ENCODE results near the gene B3GAT1.
A peak's percentile ranks its signal among the peaks of the same experiment; 100 is the strongest.

B3GAT1 gene

GRCh38 chr11:134364261-134364660 lies 47.8 kb downstream of the B3GAT1 start:
- Histone ChIP-seq H3K9me3 (ENCODE audit: control extremely low read depth in 1 of 5, control insufficient read depth in 4 of 5, insufficient read depth in 2 of 5, low read depth in 1 of 5, low read length in 4 of 5) (no peaks in the 10 kb centered on the region), H3K4me3 (ENCODE audit: control insufficient read depth in 1 of 7, extremely low read depth in 1 of 7, insufficient read depth in 4 of 7, low read depth in 2 of 7, low read length in 6 of 7) (no peak overlapping the region), H3K36me3 (ENCODE audit: control insufficient read depth in 4 of 4, insufficient read depth in 4 of 4, low read length in 3 of 4) (no peaks in the 10 kb centered on the region), H3K27me3 (replicated peaks in 2 of 5; ENCODE audit: control insufficient read depth in 4 of 5, insufficient read depth in 5 of 5, low read length in 4 of 5) (peaks cover 0 to 6% (median 0%) of the 10 kb centered on the region in 5 experiments), H3K4me1 (ENCODE audit: control extremely low read depth in 1 of 4, control insufficient read depth in 4 of 4, insufficient read depth in 4 of 4, low read length in 3 of 4) (peaks cover 0 to 8% (median 5%) of the 10 kb centered on the region in 4 experiments), H3K27ac (ENCODE audit: insufficient read depth in 1 of 2, low read depth in 1 of 2, low read length in 2 of 2, poor library complexity in 1 of 2, severe bottlenecking in 2 of 2) (no peak overlapping the region)
- 93% methylated on average over 8 of the region's 9 CpGs for WGBS (ENCODE audit: insufficient coverage)
- ChIA-PET POLR2A (no interaction called here), CTCF (no interaction called here)
- no peak for DNase-seq

DNA sequence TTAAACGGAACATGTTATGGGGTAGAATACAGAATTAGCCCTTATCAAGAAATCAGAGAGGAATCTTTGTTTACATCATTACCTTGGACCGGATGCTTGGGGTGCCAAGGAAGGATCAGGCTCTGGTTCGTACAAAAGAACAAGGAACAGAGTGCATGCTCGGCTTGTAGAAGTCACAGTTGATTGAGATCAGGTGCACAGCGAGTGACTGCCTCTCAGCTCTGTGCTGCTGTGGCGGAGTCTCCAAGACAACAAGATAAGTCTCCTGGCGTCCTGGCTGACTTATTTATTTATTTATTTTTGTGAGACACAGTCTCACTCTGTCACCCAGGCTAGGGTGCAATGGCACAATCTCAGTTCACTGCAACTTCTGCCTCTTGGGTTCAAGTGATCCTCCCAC lies 48.5 kb downstream of the B3GAT1 start:
- no peaks in the 10 kb centered on the region for H3K9me3 ChIP-seq (ENCODE audit: control extremely low read depth in 1 of 5, control insufficient read depth in 4 of 5, insufficient read depth in 2 of 5, low read depth in 1 of 5, low read length in 4 of 5)
- H3K27ac ChIP-seq (ENCODE audit: insufficient read depth in 1 of 2, low read depth in 1 of 2, low read length in 2 of 2, poor library complexity in 1 of 2, severe bottlenecking in 2 of 2), result no peak overlapping the region
- 96% methylated on average over 5 of the region's 7 CpGs for WGBS (ENCODE audit: insufficient coverage)
- H3K4me3 ChIP-seq (ENCODE audit: control insufficient read depth in 1 of 7, extremely low read depth in 1 of 7, insufficient read depth in 4 of 7, low read depth in 2 of 7, low read length in 6 of 7), result no peak overlapping the region
- POLR2A ChIA-PET, result no interaction called here
- peak in 1 of 3 donors; percentile 10 for DNase-seq
- H3K36me3 ChIP-seq (ENCODE audit: control insufficient read depth in 4 of 4, insufficient read depth in 4 of 4, low read length in 3 of 4), result no peaks in the 10 kb centered on the region
- peaks cover 0 to 8% (median 5%) of the 10 kb centered on the region in 4 experiments for H3K4me1 ChIP-seq (ENCODE audit: control extremely low read depth in 1 of 4, control insufficient read depth in 4 of 4, insufficient read depth in 4 of 4, low read length in 3 of 4)
- CTCF ChIA-PET, result no interaction called here
- peaks cover 0 to 6% (median 0%) of the 10 kb centered on the region in 5 experiments for H3K27me3 ChIP-seq (replicated peaks in 2 of 5; ENCODE audit: control insufficient read depth in 4 of 5, insufficient read depth in 5 of 5, low read length in 4 of 5)

DNA sequence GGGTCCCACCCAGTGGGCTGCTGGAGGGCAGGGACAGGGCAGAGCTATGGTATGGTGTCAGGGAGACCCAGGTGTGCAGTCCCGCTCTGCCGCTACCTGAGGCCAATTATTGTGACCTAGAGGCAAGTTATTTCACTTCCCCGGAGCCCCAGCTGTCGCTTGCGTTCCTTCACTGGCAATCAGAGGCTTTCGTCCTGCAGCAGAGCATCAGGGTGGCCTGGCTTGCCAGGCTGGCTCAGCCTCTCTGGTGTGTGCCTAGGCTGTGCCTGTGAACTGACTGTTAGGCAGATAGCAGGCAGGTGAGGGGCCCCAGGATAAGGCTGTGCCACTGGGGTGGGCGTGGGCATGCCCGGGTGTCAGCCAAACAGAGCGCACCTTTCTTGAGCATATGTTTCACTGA lies 48.9 kb downstream of the B3GAT1 start:
- 98% methylated on average over 9 of the region's 9 CpGs for WGBS (ENCODE audit: insufficient coverage)
- Histone ChIP-seq H3K9me3 (ENCODE audit: control extremely low read depth in 1 of 5, control insufficient read depth in 4 of 5, insufficient read depth in 2 of 5, low read depth in 1 of 5, low read length in 4 of 5) (no peaks in the 10 kb centered on the region), H3K27ac (ENCODE audit: insufficient read depth in 1 of 2, low read depth in 1 of 2, low read length in 2 of 2, poor library complexity in 1 of 2, severe bottlenecking in 2 of 2) (no peak overlapping the region), H3K27me3 (replicated peaks in 2 of 5; ENCODE audit: control insufficient read depth in 4 of 5, insufficient read depth in 5 of 5, low read length in 4 of 5) (peaks cover 0 to 6% (median 0%) of the 10 kb centered on the region in 5 experiments), H3K4me1 (ENCODE audit: control extremely low read depth in 1 of 4, control insufficient read depth in 4 of 4, insufficient read depth in 4 of 4, low read length in 3 of 4) (peaks cover 0 to 8% (median 5%) of the 10 kb centered on the region in 4 experiments), H3K4me3 (ENCODE audit: control insufficient read depth in 1 of 7, extremely low read depth in 1 of 7, insufficient read depth in 4 of 7, low read depth in 2 of 7, low read length in 6 of 7) (no peak overlapping the region), H3K36me3 (ENCODE audit: control insufficient read depth in 4 of 4, insufficient read depth in 4 of 4, low read length in 3 of 4) (no peaks in the 10 kb centered on the region)
- no peak for DNase-seq
- CTCF ChIA-PET, result no interaction called here
- POLR2A ChIA-PET, result no interaction called here

DNA sequence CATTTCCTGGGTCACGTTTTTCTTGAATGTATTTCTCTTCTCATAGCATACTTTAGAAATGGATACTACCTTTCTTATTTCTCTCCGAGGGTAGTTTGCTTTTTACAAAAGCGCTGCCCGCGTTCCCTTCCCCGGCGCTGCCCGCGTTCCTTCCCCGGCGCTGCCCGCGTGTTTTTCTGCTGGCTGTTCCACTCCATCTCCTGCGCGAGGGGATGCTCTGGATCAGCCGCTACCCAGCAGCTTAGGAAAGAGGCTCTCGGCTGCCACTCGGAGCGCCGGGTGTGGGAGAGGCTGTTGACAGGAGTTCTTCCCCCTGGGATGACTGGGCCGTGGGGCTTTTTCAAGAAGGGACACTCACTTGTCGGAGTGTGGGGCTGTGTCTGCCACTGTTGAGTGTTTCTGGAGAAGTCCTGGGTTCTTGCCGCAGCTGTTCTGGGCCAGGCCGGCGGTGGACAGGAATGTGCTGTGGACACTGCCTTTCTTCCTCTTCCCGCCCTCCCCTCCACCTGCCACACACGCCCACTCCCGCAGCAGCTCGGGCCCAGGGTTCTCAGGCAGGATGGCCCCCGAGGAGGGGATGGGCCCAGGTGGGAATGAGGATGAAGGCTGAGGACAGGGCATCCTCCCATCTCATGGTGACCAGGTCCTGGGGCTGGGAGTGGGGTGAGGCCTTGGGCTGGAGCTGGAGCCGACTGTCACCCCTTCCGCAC lies 49.7 kb downstream of the B3GAT1 start:
- no peaks in the 10 kb centered on the region for H3K9me3 ChIP-seq (ENCODE audit: control extremely low read depth in 1 of 5, control insufficient read depth in 4 of 5, insufficient read depth in 2 of 5, low read depth in 1 of 5, low read length in 4 of 5)
- peaks cover 0 to 8% (median 5%) of the 10 kb centered on the region in 4 experiments for H3K4me1 ChIP-seq (ENCODE audit: control extremely low read depth in 1 of 4, control insufficient read depth in 4 of 4, insufficient read depth in 4 of 4, low read length in 3 of 4)
- no peak overlapping the region for H3K4me3 ChIP-seq (ENCODE audit: control insufficient read depth in 1 of 7, extremely low read depth in 1 of 7, insufficient read depth in 4 of 7, low read depth in 2 of 7, low read length in 6 of 7)
- H3K27ac ChIP-seq (ENCODE audit: insufficient read depth in 1 of 2, low read depth in 1 of 2, low read length in 2 of 2, poor library complexity in 1 of 2, severe bottlenecking in 2 of 2), result no peak overlapping the region
- H3K36me3 ChIP-seq (ENCODE audit: control insufficient read depth in 4 of 4, insufficient read depth in 4 of 4, low read length in 3 of 4), result no peaks in the 10 kb centered on the region
- POLR2A ChIA-PET, result no interaction called here
- peaks cover 0 to 6% (median 0%) of the 10 kb centered on the region in 5 experiments for H3K27me3 ChIP-seq (replicated peaks in 2 of 5; ENCODE audit: control insufficient read depth in 4 of 5, insufficient read depth in 5 of 5, low read length in 4 of 5)
- 93% methylated on average over 25 of the region's 32 CpGs for WGBS (ENCODE audit: insufficient coverage)
- no peak for DNase-seq
- CTCF ChIA-PET, result no interaction called here

DNA sequence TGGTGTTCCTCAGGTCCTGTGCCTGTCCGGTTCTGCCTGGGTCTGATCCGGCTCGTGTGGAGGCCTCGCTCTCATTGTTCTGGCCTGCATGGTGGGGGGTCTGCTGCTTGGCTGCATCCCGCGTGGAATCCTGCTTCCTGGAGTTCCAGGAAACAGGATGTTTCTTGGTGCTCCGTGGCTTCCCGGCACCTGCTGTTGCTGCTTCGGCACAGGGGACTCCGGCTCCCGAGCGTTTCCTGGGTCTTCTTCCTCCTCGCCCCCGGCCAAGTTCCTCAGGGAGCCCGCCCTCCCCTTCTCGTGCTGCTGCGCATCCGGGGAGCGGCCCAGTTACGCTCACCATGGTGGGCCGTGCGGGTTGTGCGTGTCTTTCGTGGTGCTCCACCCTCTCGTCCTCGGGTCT lies 50.4 kb downstream of the B3GAT1 start:
- 84% methylated on average over 18 of the region's 26 CpGs for WGBS (ENCODE audit: insufficient coverage)
- CTCF ChIA-PET, result no interaction called here
- no peak overlapping the region for H3K27ac ChIP-seq (ENCODE audit: insufficient read depth in 1 of 2, low read depth in 1 of 2, low read length in 2 of 2, poor library complexity in 1 of 2, severe bottlenecking in 2 of 2)

DNA sequence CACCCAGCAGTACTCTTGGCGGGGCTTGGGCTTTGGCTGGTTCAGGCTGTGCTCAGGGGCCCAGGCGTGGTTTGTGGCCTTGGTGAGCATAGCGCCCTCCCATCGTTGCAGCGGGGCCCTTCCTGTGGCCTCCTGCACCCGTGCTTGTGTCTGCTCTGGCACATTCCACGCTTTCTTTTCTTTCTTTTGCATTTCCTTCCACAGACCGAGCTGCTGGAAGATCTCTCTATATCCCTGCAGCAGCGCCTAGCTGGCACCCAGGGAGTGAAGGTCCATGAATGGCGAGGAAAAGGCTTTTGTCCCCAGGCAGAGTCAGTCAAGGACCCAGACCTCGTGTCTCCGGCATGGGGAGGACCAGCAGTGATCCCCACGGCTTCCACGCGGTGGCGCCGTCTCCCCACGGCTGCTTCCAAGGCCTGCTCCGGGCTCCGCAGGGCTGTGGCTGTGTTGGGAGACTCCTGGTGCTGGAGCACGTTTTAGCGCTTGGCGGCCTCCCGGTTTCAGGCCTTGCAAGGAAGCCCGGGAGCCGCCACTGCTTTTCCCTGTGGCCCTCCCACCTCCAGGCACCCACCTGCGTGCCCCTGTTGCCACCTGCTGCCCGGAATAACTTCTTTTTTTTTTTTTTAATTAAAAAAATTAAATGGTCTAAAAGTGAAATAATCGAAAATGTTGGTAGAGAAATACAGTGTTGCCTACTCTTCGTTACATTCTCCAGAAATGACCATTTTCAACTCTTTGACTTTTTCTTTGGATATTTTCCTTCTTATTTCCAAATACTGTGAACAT lies 51.8 kb downstream of the B3GAT1 start:
- CTCF ChIA-PET, result interaction anchor here (0.6 to 1.4 kb wide), 5 partner anchors 12 to 564 kb away, joined by 3 to 5 read pairs (median 3); no protein-coding TSS in a partner anchor
- H3K4me1 ChIP-seq (ENCODE audit: control extremely low read depth in 1 of 4, control insufficient read depth in 4 of 4, insufficient read depth in 4 of 4, low read length in 3 of 4), result peaks cover 0 to 8% (median 5%) of the 10 kb centered on the region in 4 experiments
- no peak overlapping the region for H3K4me3 ChIP-seq (ENCODE audit: control insufficient read depth in 1 of 7, extremely low read depth in 1 of 7, insufficient read depth in 4 of 7, low read depth in 2 of 7, low read length in 6 of 7)
- H3K27me3 ChIP-seq (replicated peaks in 2 of 5; ENCODE audit: control insufficient read depth in 4 of 5, insufficient read depth in 5 of 5, low read length in 4 of 5), result peaks cover 0 to 6% (median 0%) of the 10 kb centered on the region in 5 experiments
- H3K27ac ChIP-seq (ENCODE audit: insufficient read depth in 1 of 2, low read depth in 1 of 2, low read length in 2 of 2, poor library complexity in 1 of 2, severe bottlenecking in 2 of 2), result no peak overlapping the region
- DNase-seq, result peak; percentile 70 to 79 (median 76)
- POLR2A ChIA-PET, result no interaction called here
- H3K36me3 ChIP-seq (ENCODE audit: control insufficient read depth in 4 of 4, insufficient read depth in 4 of 4, low read length in 3 of 4), result no peaks in the 10 kb centered on the region
- WGBS (ENCODE audit: insufficient coverage), result 12% methylated on average over 24 of the region's 30 CpGs
- no peaks in the 10 kb centered on the region for H3K9me3 ChIP-seq (ENCODE audit: control extremely low read depth in 1 of 5, control insufficient read depth in 4 of 5, insufficient read depth in 2 of 5, low read depth in 1 of 5, low read length in 4 of 5)

More for the DNA sequence above, 50.4 kb downstream of the B3GAT1 start:
- Histone ChIP-seq H3K4me3 (ENCODE audit: control insufficient read depth in 1 of 7, extremely low read depth in 1 of 7, insufficient read depth in 4 of 7, low read depth in 2 of 7, low read length in 6 of 7) (no peak overlapping the region), H3K27me3 (replicated peaks in 2 of 5; ENCODE audit: control insufficient read depth in 4 of 5, insufficient read depth in 5 of 5, low read length in 4 of 5) (peaks cover 0 to 6% (median 0%) of the 10 kb centered on the region in 5 experiments), H3K4me1 (ENCODE audit: control extremely low read depth in 1 of 4, control insufficient read depth in 4 of 4, insufficient read depth in 4 of 4, low read length in 3 of 4) (peaks cover 0 to 8% (median 5%) of the 10 kb centered on the region in 4 experiments), H3K36me3 (ENCODE audit: control insufficient read depth in 4 of 4, insufficient read depth in 4 of 4, low read length in 3 of 4) (no peaks in the 10 kb centered on the region), H3K9me3 (ENCODE audit: control extremely low read depth in 1 of 5, control insufficient read depth in 4 of 5, insufficient read depth in 2 of 5, low read depth in 1 of 5, low read length in 4 of 5) (no peaks in the 10 kb centered on the region)
- POLR2A ChIA-PET, result interaction anchor here (0.7 kb wide), 1 partner anchor 11 kb away, joined by 3 read pairs; no protein-coding TSS in a partner anchor
- no peak for DNase-seq

DNA sequence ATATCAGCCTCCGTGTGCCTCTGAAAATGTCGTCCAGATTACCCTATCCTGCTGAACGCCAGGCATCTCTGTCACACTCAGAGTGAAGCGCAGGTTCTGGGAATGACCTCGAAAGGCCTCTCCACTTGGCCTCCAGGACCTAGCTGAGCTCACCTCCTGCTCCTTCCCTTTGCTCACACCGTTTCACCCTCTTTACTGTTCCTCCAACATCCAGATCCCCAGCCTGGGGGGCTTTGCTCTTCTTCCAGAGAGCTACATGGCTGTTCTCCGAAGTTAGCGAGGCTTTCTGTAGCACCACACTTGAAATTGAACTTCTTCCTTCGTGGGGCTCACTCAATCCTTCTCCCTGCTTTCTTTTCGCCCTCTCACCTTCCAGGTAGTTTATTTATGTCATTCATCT lies 52.4 kb downstream of the B3GAT1 start:
- Histone ChIP-seq H3K27me3 (replicated peaks in 2 of 5; ENCODE audit: control insufficient read depth in 4 of 5, insufficient read depth in 5 of 5, low read length in 4 of 5) (peaks cover 0 to 6% (median 0%) of the 10 kb centered on the region in 5 experiments), H3K9me3 (ENCODE audit: control extremely low read depth in 1 of 5, control insufficient read depth in 4 of 5, insufficient read depth in 2 of 5, low read depth in 1 of 5, low read length in 4 of 5) (no peaks in the 10 kb centered on the region), H3K4me3 (ENCODE audit: control insufficient read depth in 1 of 7, extremely low read depth in 1 of 7, insufficient read depth in 4 of 7, low read depth in 2 of 7, low read length in 6 of 7) (no peak overlapping the region), H3K4me1 (ENCODE audit: control extremely low read depth in 1 of 4, control insufficient read depth in 4 of 4, insufficient read depth in 4 of 4, low read length in 3 of 4) (peaks cover 0 to 8% (median 5%) of the 10 kb centered on the region in 4 experiments), H3K27ac (ENCODE audit: insufficient read depth in 1 of 2, low read depth in 1 of 2, low read length in 2 of 2, poor library complexity in 1 of 2, severe bottlenecking in 2 of 2) (no peak overlapping the region), H3K36me3 (ENCODE audit: control insufficient read depth in 4 of 4, insufficient read depth in 4 of 4, low read length in 3 of 4) (no peaks in the 10 kb centered on the region)
- no peak for DNase-seq
- 95% methylated on average over 9 of the region's 10 CpGs for WGBS (ENCODE audit: insufficient coverage)
- CTCF ChIA-PET, result interaction anchor here (0.6 to 1.4 kb wide), 4 partner anchors 12 to 565 kb away, joined by 3 to 5 read pairs (median 3); no protein-coding TSS in a partner anchor
- POLR2A ChIA-PET, result no interaction called here
